MCF 10A (cell line): ENCODE results near the gene CDK14. TPM values are rescaled to one million over a fixed set of nuclear protein-coding genes. Genes with fewer than 3 reads are reported as not detected.

Experiments used
- BruUV-seq: library from RNA; stranded (reverse); fragments of 400-500 nt; replicated peaks from 2 replicates; lab custom pipeline; 2021; lab: Mats Ljungman, UMichigan
- CTCF ChIA-PET: fragments of 300-600 bp; sonication (Branson Sonifier 250); formaldehyde crosslinking; extraction: SDS; loops from one replicate; lab custom pipeline; 2021; ENCODE audit warnings: antibody characterized with exemption, inconsistent platforms; lab: Yijun Ruan, JAX
- POLR2A ChIA-PET: fragments of 300-600, 350-650 bp; sonication (Branson Sonifier 250); formaldehyde crosslinking; extraction: SDS; loops from one replicate; lab custom pipeline; 2020; ENCODE audit warnings: antibody characterized with exemption, inconsistent platforms; lab: Yijun Ruan, JAX
- DNase-seq: peaks from one replicate; pipeline ENCODE4 v3.0.0-alpha.2; 2018; ENCODE audit not compliant: unreplicated experiment
- H3K27ac Mint-ChIP-seq: one replicate; pipeline ENCODE4 v1.8.0; 2022; ENCODE audit warnings: mild to moderate bottlenecking, low read depth, mixed read lengths; ENCODE audit not compliant: unreplicated experiment
- H3K27me3 Mint-ChIP-seq: one replicate; pipeline ENCODE4 v1.8.0; 2022; ENCODE audit warnings: mixed read lengths; ENCODE audit not compliant: insufficient read depth, unreplicated experiment
- H3K36me3 Mint-ChIP-seq: one replicate; pipeline ENCODE4 v1.8.0; 2022; ENCODE audit warnings: mild to moderate bottlenecking, moderate library complexity, mixed read lengths; ENCODE audit not compliant: insufficient read depth, unreplicated experiment
- H3K4me1 Mint-ChIP-seq: one replicate; pipeline ENCODE4 v1.8.0; 2022; ENCODE audit warnings: mixed read lengths; ENCODE audit not compliant: insufficient read depth, unreplicated experiment
- H3K4me3 Mint-ChIP-seq: one replicate; pipeline ENCODE4 v1.8.0; 2022; ENCODE audit warnings: mild to moderate bottlenecking, moderate library complexity, mixed read lengths; ENCODE audit not compliant: unreplicated experiment
- H3K9me3 Mint-ChIP-seq: one replicate; pipeline ENCODE4 v1.8.0; 2022; ENCODE audit warnings: mixed read lengths; ENCODE audit not compliant: unreplicated experiment
- intact Hi-C: fragments of 100-400 bp; cut with micrococcal nuclease; formaldehyde crosslinking; loops from 2 replicates; pipeline ENCODE4 v1.14.1; 2022
- total RNA-seq: library from RNA; stranded (reverse); gene quantifications from 2 replicates; pipeline ENCODE4 v1.2.3, GENCODE V29; 2022
- TF ChIP-seq, protein P1 (sequence below): fragments of 200-600 bp; IDR thresholded peaks from one replicate; pipeline ENCODE4 v1.8.0; 2022; ENCODE audit warnings: antibody characterized with exemption, mild to moderate bottlenecking; ENCODE audit not compliant: unreplicated experiment

CDK14 gene
- total RNA-seq, 1 experiment from 2014 or later = 32.0 TPM

DNA sequence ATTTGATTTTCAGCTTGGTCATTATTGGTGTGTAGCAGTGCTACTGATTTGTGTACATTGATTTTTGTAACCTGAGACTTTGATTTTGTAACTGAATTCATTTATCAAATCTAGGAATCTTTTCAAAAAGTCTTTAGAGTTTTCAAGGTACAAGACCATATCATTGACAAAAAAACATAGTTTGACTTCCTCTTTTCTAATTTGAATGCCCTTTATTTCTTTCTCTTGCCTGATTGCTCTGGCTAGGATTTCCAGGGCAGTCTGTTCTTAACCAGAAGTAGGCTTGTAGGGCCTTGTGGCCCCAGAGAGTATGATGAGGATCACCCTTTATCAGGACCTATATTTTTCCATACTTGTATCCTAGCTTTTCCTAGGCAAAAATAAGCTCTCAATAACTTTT is 433.6 kb downstream of the CDK14 start:
- Mint-ChIP-seq H3K36me3 (peaks cover 4% of the 10 kb centered on the region), H3K4me1 (no peaks in the 10 kb centered on the region), H3K27ac (no peak overlapping the region), H3K9me3 (no peaks in the 10 kb centered on the region), H3K4me3 (no peak overlapping the region), H3K27me3 (no peaks in the 10 kb centered on the region)
- ChIA-PET CTCF (no interaction called here), POLR2A (no interaction called here)
- no TSS peak for BruUV-seq
- intact Hi-C loops = no loop called here
- TF ChIP-seq, protein P1, sequence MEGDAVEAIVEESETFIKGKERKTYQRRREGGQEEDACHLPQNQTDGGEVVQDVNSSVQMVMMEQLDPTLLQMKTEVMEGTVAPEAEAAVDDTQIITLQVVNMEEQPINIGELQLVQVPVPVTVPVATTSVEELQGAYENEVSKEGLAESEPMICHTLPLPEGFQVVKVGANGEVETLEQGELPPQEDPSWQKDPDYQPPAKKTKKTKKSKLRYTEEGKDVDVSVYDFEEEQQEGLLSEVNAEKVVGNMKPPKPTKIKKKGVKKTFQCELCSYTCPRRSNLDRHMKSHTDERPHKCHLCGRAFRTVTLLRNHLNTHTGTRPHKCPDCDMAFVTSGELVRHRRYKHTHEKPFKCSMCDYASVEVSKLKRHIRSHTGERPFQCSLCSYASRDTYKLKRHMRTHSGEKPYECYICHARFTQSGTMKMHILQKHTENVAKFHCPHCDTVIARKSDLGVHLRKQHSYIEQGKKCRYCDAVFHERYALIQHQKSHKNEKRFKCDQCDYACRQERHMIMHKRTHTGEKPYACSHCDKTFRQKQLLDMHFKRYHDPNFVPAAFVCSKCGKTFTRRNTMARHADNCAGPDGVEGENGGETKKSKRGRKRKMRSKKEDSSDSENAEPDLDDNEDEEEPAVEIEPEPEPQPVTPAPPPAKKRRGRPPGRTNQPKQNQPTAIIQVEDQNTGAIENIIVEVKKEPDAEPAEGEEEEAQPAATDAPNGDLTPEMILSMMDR = no peak
- DNase-seq = no peak

- H3K4me1 Mint-ChIP-seq = no peaks in the 10 kb centered on the region
- intact Hi-C loops = no loop called here
- POLR2A ChIA-PET = interaction anchor here (1.3 kb wide), 1 partner anchor 9 kb away, joined by 4 read pairs; no protein-coding TSS in a partner anchor
Observed at GRCh38 chr7:91030680-91031380, 434.7 kb downstream of the CDK14 start.

GRCh38 chr7:91031757-91032156 is 435.6 kb downstream of the CDK14 start:
- TF ChIP-seq, protein P1 = no peak
- H3K9me3 Mint-ChIP-seq = no peaks in the 10 kb centered on the region
- DNase-seq = no peak
- H3K4me1 Mint-ChIP-seq = no peaks in the 10 kb centered on the region
- CTCF ChIA-PET = interaction anchor here (0.5 to 3.5 kb wide), 7 partner anchors 402 to 1178 kb away, joined by 3 to 19 read pairs (median 3); no protein-coding TSS in a partner anchor
- H3K27ac Mint-ChIP-seq = no peak overlapping the region
- no peak overlapping the region for H3K4me3 Mint-ChIP-seq
- H3K36me3 Mint-ChIP-seq = peaks cover 4% of the 10 kb centered on the region
- POLR2A ChIA-PET = interaction anchor here (1.3 kb wide), 1 partner anchor 10 kb away, joined by 4 read pairs; no protein-coding TSS in a partner anchor
- no peaks in the 10 kb centered on the region for H3K27me3 Mint-ChIP-seq
- intact Hi-C loops = no loop called here
- BruUV-seq = no TSS peak

More at GRCh38 chr7:91030680-91031380, 434.7 kb downstream of the CDK14 start:
- Mint-ChIP-seq H3K27ac (no peak overlapping the region), H3K4me3 (no peak overlapping the region), H3K27me3 (no peaks in the 10 kb centered on the region), H3K36me3 (peaks cover 4% of the 10 kb centered on the region), H3K9me3 (no peaks in the 10 kb centered on the region)
- no TSS peak for BruUV-seq
- TF ChIP-seq, protein P1 = no peak
- CTCF ChIA-PET = no interaction called here
- no peak for DNase-seq

DNA sequence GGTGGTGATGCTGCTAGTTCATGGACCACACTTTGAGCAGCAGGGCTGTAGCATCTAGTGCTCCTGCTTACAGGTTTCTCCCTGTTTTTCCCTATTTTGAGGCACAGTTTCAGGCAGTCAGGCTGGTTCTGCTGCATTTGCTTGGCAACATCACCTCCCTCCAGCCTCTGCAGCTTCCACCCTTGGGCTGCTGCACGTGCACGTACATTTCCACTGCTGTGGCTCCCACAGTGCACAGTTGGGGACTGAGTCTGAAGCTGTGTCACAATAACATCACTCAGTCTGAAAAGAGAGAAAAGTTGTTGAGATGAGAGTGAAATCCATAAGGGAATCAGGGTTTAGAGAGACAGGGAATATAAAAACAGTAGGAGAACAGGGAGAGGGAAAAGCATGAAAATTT is 437.5 kb downstream of the CDK14 start:
- TF ChIP-seq, protein P1 = no peak
- no peaks in the 10 kb centered on the region for H3K4me1 Mint-ChIP-seq
- H3K27me3 Mint-ChIP-seq = no peaks in the 10 kb centered on the region

More for the DNA sequence above, 437.5 kb downstream of the CDK14 start:
- Mint-ChIP-seq H3K36me3 (peaks cover 4% of the 10 kb centered on the region), H3K4me3 (no peak overlapping the region), H3K27ac (no peak overlapping the region), H3K9me3 (no peaks in the 10 kb centered on the region)
- intact Hi-C loops = no loop called here
- CTCF ChIA-PET = interaction anchor here (0.7 to 3.5 kb wide), 13 partner anchors 8 to 578 kb away, joined by 3 to 19 read pairs (median 5); no protein-coding TSS in a partner anchor
- no TSS peak for BruUV-seq
- POLR2A ChIA-PET = no interaction called here
- no peak for DNase-seq
